Measurements from ENCODE around the gene RNF13. TPM values are rescaled to one million over a fixed set of nuclear protein-coding genes. Genes with fewer than 3 reads are reported as not detected.

Gene RNF13
- total and polyA plus RNA-seq, 2 donors (not counting 3 experiments of a cell fraction or from before 2014, with no cell fraction given): 16.4 to 27.1 TPM

DNA sequence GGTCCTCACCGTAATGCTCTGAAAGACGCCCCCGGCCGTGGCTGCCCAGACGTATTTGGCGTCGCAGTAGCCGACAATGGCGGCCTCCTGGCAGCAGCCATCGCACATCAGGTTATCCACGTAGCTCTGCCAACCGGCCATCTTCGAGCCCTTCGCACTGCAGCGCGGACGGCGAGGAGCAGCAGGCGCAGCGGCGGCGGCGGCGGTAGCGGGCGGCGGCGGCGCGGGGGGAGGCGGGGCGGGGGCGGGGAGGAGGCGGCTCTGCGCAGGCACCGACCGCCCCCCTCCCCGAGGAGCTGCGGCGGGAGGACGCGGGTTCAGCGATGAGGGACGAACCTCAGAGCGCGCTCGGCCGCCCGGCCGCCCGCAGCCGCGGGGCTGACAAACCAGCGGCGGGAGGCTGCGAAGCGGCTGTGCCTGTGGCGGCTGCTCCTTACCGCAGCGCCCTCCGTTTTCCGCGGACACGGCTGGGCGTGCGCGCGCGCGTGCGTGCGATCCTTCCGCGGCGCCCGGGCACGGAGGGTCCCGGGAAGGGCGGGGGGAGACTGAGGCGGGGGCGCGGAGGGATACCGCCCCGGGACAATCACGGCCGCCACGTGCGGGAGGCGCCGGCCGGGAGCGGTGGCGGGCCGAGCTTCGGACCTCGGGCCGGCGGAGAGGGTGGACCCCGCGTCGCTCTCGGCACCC lies 157.8 kb downstream of the RNF13 start, which contains the start of gene PFN2:
Gene PFN2, minus strand, starts transcription at position 180 of the 687 bp plus-strand sequence. Its CDS starts 39 bp downstream, at position 141.
- CTCF ChIA-PET: interaction anchor here (1.0 to 3.0 kb wide), 7 partner anchors 178 to 793 kb away, joined by 3 to 14 read pairs (median 5); partner anchors contain the start of gene SIAH2
- DNase-seq (ENCODE audit: low read depth, low spot score) (peak; percentile 74), FAIRE-seq (no peak)
- Histone ChIP-seq H3K27me3 (ENCODE audit: control insufficient read depth in 2 of 2, insufficient read depth in 2 of 2, low read length in 2 of 2) (peaks cover 0 to 3% of the 10 kb centered on the region in 2 experiments), H3K4me3 (replicated peaks in 1 of 3; ENCODE audit: insufficient read depth in 1 of 3, low read depth in 1 of 3, low read length in 3 of 3) (peak within 1 kb of the TSS; percentile 65 to 92 (median 88)), H3K4me2 (ENCODE audit: insufficient read depth, low read length) (peak within 1 kb of the TSS; percentile 94), H2AFZ (ENCODE audit: low read depth, low read length) (peak within 1 kb of the TSS; percentile 88), H3K4me1 (ENCODE audit: control insufficient read depth, extremely low read depth, insufficient read depth, low read length) (peaks cover 27% of the 10 kb centered on the region), H3K9me3 (replicated peaks; ENCODE audit: control insufficient read depth, insufficient read depth, low read length) (no peaks in the 10 kb centered on the region), H3K36me3 (ENCODE audit: control insufficient read depth in 2 of 2, extremely low read depth in 1 of 2, insufficient read depth in 2 of 2, low read length in 2 of 2) (peaks cover 0 to 7% of the 10 kb centered on the region in 2 experiments), H3K79me2 (ENCODE audit: control insufficient read depth, insufficient read depth, low read length) (peaks cover 44% of the 10 kb centered on the region), H3K9me1 (replicated peaks; ENCODE audit: control insufficient read depth, extremely low read depth, insufficient read depth, low read length) (no peaks in the 10 kb centered on the region), H3K27ac (ENCODE audit: insufficient read depth, low read depth, low read length) (peak within 1 kb of the TSS; percentile 94), H4K20me1 (replicated peaks; ENCODE audit: control insufficient read depth, extremely low read depth, insufficient read depth, low read length) (peaks cover 2% of the 10 kb centered on the region), H3K9ac (replicated peaks; ENCODE audit: extremely low read depth, insufficient read depth, low read length) (peak within 1 kb of the TSS; percentile 98)
- peak; percentile 30 for TF ChIP-seq POLR2A (IDR thresholded peaks at IDR 0.05; ENCODE audit: low read depth, low read length)
- TF ChIP-seq, protein P1, sequence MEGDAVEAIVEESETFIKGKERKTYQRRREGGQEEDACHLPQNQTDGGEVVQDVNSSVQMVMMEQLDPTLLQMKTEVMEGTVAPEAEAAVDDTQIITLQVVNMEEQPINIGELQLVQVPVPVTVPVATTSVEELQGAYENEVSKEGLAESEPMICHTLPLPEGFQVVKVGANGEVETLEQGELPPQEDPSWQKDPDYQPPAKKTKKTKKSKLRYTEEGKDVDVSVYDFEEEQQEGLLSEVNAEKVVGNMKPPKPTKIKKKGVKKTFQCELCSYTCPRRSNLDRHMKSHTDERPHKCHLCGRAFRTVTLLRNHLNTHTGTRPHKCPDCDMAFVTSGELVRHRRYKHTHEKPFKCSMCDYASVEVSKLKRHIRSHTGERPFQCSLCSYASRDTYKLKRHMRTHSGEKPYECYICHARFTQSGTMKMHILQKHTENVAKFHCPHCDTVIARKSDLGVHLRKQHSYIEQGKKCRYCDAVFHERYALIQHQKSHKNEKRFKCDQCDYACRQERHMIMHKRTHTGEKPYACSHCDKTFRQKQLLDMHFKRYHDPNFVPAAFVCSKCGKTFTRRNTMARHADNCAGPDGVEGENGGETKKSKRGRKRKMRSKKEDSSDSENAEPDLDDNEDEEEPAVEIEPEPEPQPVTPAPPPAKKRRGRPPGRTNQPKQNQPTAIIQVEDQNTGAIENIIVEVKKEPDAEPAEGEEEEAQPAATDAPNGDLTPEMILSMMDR (IDR thresholded peaks at IDR 0.05; ENCODE audit: extremely low read depth in 1 of 2, insufficient read depth in 1 of 2, low read depth in 1 of 2, low read length in 2 of 2): no peak
- TF ChIP-seq POLR2AphosphoS5 (IDR thresholded peaks at IDR 0.05; ENCODE audit: insufficient read depth, low read depth, low read length): peak; percentile 64
- dilution Hi-C loops (cut with MboI; ENCODE audit: extremely low pct_ligation_motif_present, low sequenced_read_pairs): no loop called here
- intact Hi-C loops (cut with micrococcal nuclease): loop anchor here (1.0 to 10.0 kb wide), 6 partner anchors 34 to 1456 kb away; partner anchors contain the start of genes ERICH6 and RNF13
- BruUV-seq (replicated peaks): no TSS peak
- POLR2A ChIA-PET: interaction anchor here (1.0 kb wide), 1 partner anchor 9 kb away, joined by 4 read pairs; no protein-coding TSS in a partner anchor

Data from endothelial cell of umbilical vein (primary cell).